Measurements from ENCODE around the gene FAM13A.

FAM13A gene

GRCh38 chr4:88763075-88763474 is 293.9 kb downstream of the FAM13A start:
- Histone ChIP-seq H3K27ac (ENCODE audit: insufficient read depth, low read length, poor library complexity, severe bottlenecking) (no peak overlapping the region), H3K4me1 (ENCODE audit: control insufficient read depth, insufficient read depth, low read length, poor library complexity, severe bottlenecking) (no peaks in the 10 kb centered on the region), H3K27me3 (replicated peaks; ENCODE audit: control insufficient read depth, insufficient read depth, low read length, poor library complexity, severe bottlenecking) (no peaks in the 10 kb centered on the region), H3K9me3 (ENCODE audit: control insufficient read depth, low read length) (no peaks in the 10 kb centered on the region), H3K36me3 (ENCODE audit: control insufficient read depth, insufficient read depth, low read length) (peaks cover 5% of the 10 kb centered on the region), H3K4me3 (ENCODE audit: insufficient read depth, low read depth, low read length, poor library complexity, severe bottlenecking) (no peak overlapping the region)
- DNase-seq: no peak

- no peaks in the 10 kb centered on the region for H3K9me3 ChIP-seq (ENCODE audit: control insufficient read depth, low read length)
- H3K36me3 ChIP-seq (ENCODE audit: control insufficient read depth, insufficient read depth, low read length): no peaks in the 10 kb centered on the region
- no peaks in the 10 kb centered on the region for H3K27me3 ChIP-seq (replicated peaks; ENCODE audit: control insufficient read depth, insufficient read depth, low read length, poor library complexity, severe bottlenecking)
These were observed 295.0 kb downstream of the FAM13A start for GRCh38 chr4:88761861-88762523.

GRCh38 chr4:88761342-88761741 is 295.6 kb downstream of the FAM13A start:
- no peaks in the 10 kb centered on the region for H3K27me3 ChIP-seq (replicated peaks; ENCODE audit: control insufficient read depth, insufficient read depth, low read length, poor library complexity, severe bottlenecking)
- H3K4me1 ChIP-seq (ENCODE audit: control insufficient read depth, insufficient read depth, low read length, poor library complexity, severe bottlenecking): no peaks in the 10 kb centered on the region
- no peak overlapping the region for H3K4me3 ChIP-seq (ENCODE audit: insufficient read depth, low read depth, low read length, poor library complexity, severe bottlenecking)
- H3K27ac ChIP-seq (ENCODE audit: insufficient read depth, low read length, poor library complexity, severe bottlenecking): no peak overlapping the region
- no peak for DNase-seq
- H3K36me3 ChIP-seq (ENCODE audit: control insufficient read depth, insufficient read depth, low read length): no peaks in the 10 kb centered on the region
- H3K9me3 ChIP-seq (ENCODE audit: control insufficient read depth, low read length): no peaks in the 10 kb centered on the region

More at GRCh38 chr4:88761861-88762523, 295.0 kb downstream of the FAM13A start:
- Histone ChIP-seq H3K27ac (ENCODE audit: insufficient read depth, low read length, poor library complexity, severe bottlenecking) (no peak overlapping the region), H3K4me3 (ENCODE audit: insufficient read depth, low read depth, low read length, poor library complexity, severe bottlenecking) (no peak overlapping the region), H3K4me1 (ENCODE audit: control insufficient read depth, insufficient read depth, low read length, poor library complexity, severe bottlenecking) (no peaks in the 10 kb centered on the region)
- DNase-seq: no peak

GRCh38 chr4:88759895-88760290 is 297.1 kb downstream of the FAM13A start:
- H3K4me1 ChIP-seq (ENCODE audit: control insufficient read depth, insufficient read depth, low read length, poor library complexity, severe bottlenecking): no peaks in the 10 kb centered on the region
- DNase-seq: no peak
- H3K27me3 ChIP-seq (replicated peaks; ENCODE audit: control insufficient read depth, insufficient read depth, low read length, poor library complexity, severe bottlenecking): no peaks in the 10 kb centered on the region
- no peaks in the 10 kb centered on the region for H3K36me3 ChIP-seq (ENCODE audit: control insufficient read depth, insufficient read depth, low read length)
- no peak overlapping the region for H3K4me3 ChIP-seq (ENCODE audit: insufficient read depth, low read depth, low read length, poor library complexity, severe bottlenecking)
- no peak overlapping the region for H3K27ac ChIP-seq (ENCODE audit: insufficient read depth, low read length, poor library complexity, severe bottlenecking)
- H3K9me3 ChIP-seq (ENCODE audit: control insufficient read depth, low read length): no peaks in the 10 kb centered on the region

- no peak for DNase-seq
- Histone ChIP-seq H3K27me3 (replicated peaks; ENCODE audit: control insufficient read depth, insufficient read depth, low read length, poor library complexity, severe bottlenecking) (no peaks in the 10 kb centered on the region), H3K4me1 (ENCODE audit: control insufficient read depth, insufficient read depth, low read length, poor library complexity, severe bottlenecking) (no peaks in the 10 kb centered on the region), H3K9me3 (ENCODE audit: control insufficient read depth, low read length) (no peaks in the 10 kb centered on the region), H3K4me3 (ENCODE audit: insufficient read depth, low read depth, low read length, poor library complexity, severe bottlenecking) (no peak overlapping the region), H3K36me3 (ENCODE audit: control insufficient read depth, insufficient read depth, low read length) (no peaks in the 10 kb centered on the region), H3K27ac (ENCODE audit: insufficient read depth, low read length, poor library complexity, severe bottlenecking) (no peak overlapping the region)
These were observed 297.7 kb downstream of the FAM13A start for GRCh38 chr4:88759039-88759894.

GRCh38 chr4:88758264-88758663 is 298.7 kb downstream of the FAM13A start:
- H3K4me3 ChIP-seq (ENCODE audit: insufficient read depth, low read depth, low read length, poor library complexity, severe bottlenecking): no peak overlapping the region
- no peaks in the 10 kb centered on the region for H3K36me3 ChIP-seq (ENCODE audit: control insufficient read depth, insufficient read depth, low read length)
- no peaks in the 10 kb centered on the region for H3K4me1 ChIP-seq (ENCODE audit: control insufficient read depth, insufficient read depth, low read length, poor library complexity, severe bottlenecking)
- DNase-seq: no peak
- no peaks in the 10 kb centered on the region for H3K27me3 ChIP-seq (replicated peaks; ENCODE audit: control insufficient read depth, insufficient read depth, low read length, poor library complexity, severe bottlenecking)
- H3K27ac ChIP-seq (ENCODE audit: insufficient read depth, low read length, poor library complexity, severe bottlenecking): no peak overlapping the region
- no peaks in the 10 kb centered on the region for H3K9me3 ChIP-seq (ENCODE audit: control insufficient read depth, low read length)

GRCh38 chr4:88757776-88758175 is 299.2 kb downstream of the FAM13A start:
- Histone ChIP-seq H3K4me3 (ENCODE audit: insufficient read depth, low read depth, low read length, poor library complexity, severe bottlenecking) (no peak overlapping the region), H3K4me1 (ENCODE audit: control insufficient read depth, insufficient read depth, low read length, poor library complexity, severe bottlenecking) (no peaks in the 10 kb centered on the region), H3K36me3 (ENCODE audit: control insufficient read depth, insufficient read depth, low read length) (no peaks in the 10 kb centered on the region), H3K9me3 (ENCODE audit: control insufficient read depth, low read length) (no peaks in the 10 kb centered on the region), H3K27ac (ENCODE audit: insufficient read depth, low read length, poor library complexity, severe bottlenecking) (no peak overlapping the region), H3K27me3 (replicated peaks; ENCODE audit: control insufficient read depth, insufficient read depth, low read length, poor library complexity, severe bottlenecking) (no peaks in the 10 kb centered on the region)
- no peak for DNase-seq

- Histone ChIP-seq H3K4me3 (ENCODE audit: insufficient read depth, low read depth, low read length, poor library complexity, severe bottlenecking) (no peak overlapping the region), H3K36me3 (ENCODE audit: control insufficient read depth, insufficient read depth, low read length) (no peaks in the 10 kb centered on the region), H3K27ac (ENCODE audit: insufficient read depth, low read length, poor library complexity, severe bottlenecking) (no peak overlapping the region), H3K27me3 (replicated peaks; ENCODE audit: control insufficient read depth, insufficient read depth, low read length, poor library complexity, severe bottlenecking) (no peaks in the 10 kb centered on the region), H3K9me3 (ENCODE audit: control insufficient read depth, low read length) (no peaks in the 10 kb centered on the region), H3K4me1 (ENCODE audit: control insufficient read depth, insufficient read depth, low read length, poor library complexity, severe bottlenecking) (no peaks in the 10 kb centered on the region)
- no peak for DNase-seq
These were observed 299.9 kb downstream of the FAM13A start for GRCh38 chr4:88757067-88757466.

- H3K9me3 ChIP-seq (ENCODE audit: control insufficient read depth, low read length): no peaks in the 10 kb centered on the region
- no peak overlapping the region for H3K4me3 ChIP-seq (ENCODE audit: insufficient read depth, low read depth, low read length, poor library complexity, severe bottlenecking)
- no peaks in the 10 kb centered on the region for H3K36me3 ChIP-seq (ENCODE audit: control insufficient read depth, insufficient read depth, low read length)
- no peak for DNase-seq
- no peak overlapping the region for H3K27ac ChIP-seq (ENCODE audit: insufficient read depth, low read length, poor library complexity, severe bottlenecking)
- no peaks in the 10 kb centered on the region for H3K27me3 ChIP-seq (replicated peaks; ENCODE audit: control insufficient read depth, insufficient read depth, low read length, poor library complexity, severe bottlenecking)
- H3K4me1 ChIP-seq (ENCODE audit: control insufficient read depth, insufficient read depth, low read length, poor library complexity, severe bottlenecking): no peaks in the 10 kb centered on the region
These were observed 300.8 kb downstream of the FAM13A start for GRCh38 chr4:88756149-88756548.

GRCh38 chr4:88755454-88755853 is 301.5 kb downstream of the FAM13A start:
- DNase-seq: no peak
- Histone ChIP-seq H3K4me1 (ENCODE audit: control insufficient read depth, insufficient read depth, low read length, poor library complexity, severe bottlenecking) (no peaks in the 10 kb centered on the region), H3K27ac (ENCODE audit: insufficient read depth, low read length, poor library complexity, severe bottlenecking) (no peak overlapping the region), H3K27me3 (replicated peaks; ENCODE audit: control insufficient read depth, insufficient read depth, low read length, poor library complexity, severe bottlenecking) (no peaks in the 10 kb centered on the region), H3K9me3 (ENCODE audit: control insufficient read depth, low read length) (no peaks in the 10 kb centered on the region), H3K4me3 (ENCODE audit: insufficient read depth, low read depth, low read length, poor library complexity, severe bottlenecking) (no peak overlapping the region), H3K36me3 (ENCODE audit: control insufficient read depth, insufficient read depth, low read length) (no peaks in the 10 kb centered on the region)
